Measurements from ENCODE around the gene ANP32B. TPM values are rescaled to one million over a fixed set of nuclear protein-coding genes. Genes with fewer than 3 reads are reported as not detected.

The ANP32B gene
- polyA plus RNA-seq, 1 of the 3 experiments (the other 2 are of a cell fraction), result 28.4 TPM

GRCh38 chr9:98024702-98025101 lies 41.6 kb downstream of the ANP32B start (continued):
- TF ChIP-seq, protein P1, sequence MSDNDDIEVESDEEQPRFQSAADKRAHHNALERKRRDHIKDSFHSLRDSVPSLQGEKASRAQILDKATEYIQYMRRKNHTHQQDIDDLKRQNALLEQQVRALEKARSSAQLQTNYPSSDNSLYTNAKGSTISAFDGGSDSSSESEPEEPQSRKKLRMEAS (IDR thresholded peaks at IDR 0.05; ENCODE audit: low read depth), result no peak
- TF ChIP-seq POLR2AphosphoS5 (IDR thresholded peaks at IDR 0.05; ENCODE audit: low read depth, low read length) (no peak), RCOR1 (IDR thresholded peaks at IDR 0.05; ENCODE audit: low read length) (no peak), RFX5 (IDR thresholded peaks at IDR 0.05; ENCODE audit: low read length) (no peak), FOXM1 (IDR thresholded peaks at IDR 0.05; ENCODE audit: low read depth) (no peak), TCF12 (IDR thresholded peaks at IDR 0.05) (no peak), MEF2A (IDR thresholded peaks at IDR 0.05; ENCODE audit: borderline replicate concordance, low read depth) (no peak), CTCF (IDR thresholded peaks at IDR 0.05) (no peak), PBX3 (IDR thresholded peaks at IDR 0.05) (no peak), RXRA (IDR thresholded peaks at IDR 0.05; ENCODE audit: borderline replicate concordance, low read depth) (no peak)
- TF ChIP-seq, protein P2, sequence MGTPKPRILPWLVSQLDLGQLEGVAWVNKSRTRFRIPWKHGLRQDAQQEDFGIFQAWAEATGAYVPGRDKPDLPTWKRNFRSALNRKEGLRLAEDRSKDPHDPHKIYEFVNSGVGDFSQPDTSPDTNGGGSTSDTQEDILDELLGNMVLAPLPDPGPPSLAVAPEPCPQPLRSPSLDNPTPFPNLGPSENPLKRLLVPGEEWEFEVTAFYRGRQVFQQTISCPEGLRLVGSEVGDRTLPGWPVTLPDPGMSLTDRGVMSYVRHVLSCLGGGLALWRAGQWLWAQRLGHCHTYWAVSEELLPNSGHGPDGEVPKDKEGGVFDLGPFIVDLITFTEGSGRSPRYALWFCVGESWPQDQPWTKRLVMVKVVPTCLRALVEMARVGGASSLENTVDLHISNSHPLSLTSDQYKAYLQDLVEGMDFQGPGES (IDR thresholded peaks at IDR 0.05; ENCODE audit: low read depth, low read length), result no peak

GRCh38 chr9:98031169-98031568 lies 48.0 kb downstream of the ANP32B start:
- H3K27ac ChIP-seq (ENCODE audit: low read depth in 2 of 2, low read length in 1 of 2), result no peak overlapping the region
- H3K36me3 ChIP-seq (replicated peaks in 1 of 2; ENCODE audit: control insufficient read depth in 1 of 2, insufficient read depth in 2 of 2, low read length in 1 of 2), result no peaks in the 10 kb centered on the region
- H3K9ac ChIP-seq, result no peak overlapping the region
- H3K9me3 ChIP-seq, result no peaks in the 10 kb centered on the region
- no peaks in the 10 kb centered on the region for H4K20me1 ChIP-seq (ENCODE audit: insufficient read depth)
- no peak for TF ChIP-seq CHD2 (IDR thresholded peaks at IDR 0.05; ENCODE audit: low read length, partially characterized antibody)
- no peak for TF ChIP-seq ELF1 (IDR thresholded peaks at IDR 0.05)
- no peak for TF ChIP-seq CTCF (IDR thresholded peaks at IDR 0.05)
- TF ChIP-seq RAD21 (IDR thresholded peaks at IDR 0.05; ENCODE audit: low read length), result no peak
- no peak for TF ChIP-seq MXI1 (IDR thresholded peaks at IDR 0.05; ENCODE audit: low read depth, low read length)
- TF ChIP-seq TEAD4 (IDR thresholded peaks at IDR 0.05; ENCODE audit: borderline replicate concordance, insufficient read depth), result no peak
- TF ChIP-seq, protein P3, sequence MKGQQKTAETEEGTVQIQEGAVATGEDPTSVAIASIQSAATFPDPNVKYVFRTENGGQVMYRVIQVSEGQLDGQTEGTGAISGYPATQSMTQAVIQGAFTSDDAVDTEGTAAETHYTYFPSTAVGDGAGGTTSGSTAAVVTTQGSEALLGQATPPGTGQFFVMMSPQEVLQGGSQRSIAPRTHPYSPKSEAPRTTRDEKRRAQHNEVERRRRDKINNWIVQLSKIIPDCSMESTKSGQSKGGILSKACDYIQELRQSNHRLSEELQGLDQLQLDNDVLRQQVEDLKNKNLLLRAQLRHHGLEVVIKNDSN (IDR thresholded peaks at IDR 0.05; ENCODE audit: borderline replicate concordance, low read depth), result no peak
- TF ChIP-seq, protein P1 (IDR thresholded peaks at IDR 0.05; ENCODE audit: low read depth), result no peak
- TF ChIP-seq USF2 (IDR thresholded peaks at IDR 0.05; ENCODE audit: borderline replicate concordance, low read depth, low read length), result no peak
- no peak for TF ChIP-seq GABPA (IDR thresholded peaks at IDR 0.05; ENCODE audit: low read depth)
- TF ChIP-seq REST (IDR thresholded peaks at IDR 0.05; ENCODE audit: low read depth, low read length), result no peak
- no peaks in the 10 kb centered on the region for H3K79me2 ChIP-seq (ENCODE audit: insufficient read depth)
- ChIA-PET CTCF (interaction anchor here (4.3 to 9.5 kb wide), 2 partner anchors 108 to 109 kb away, joined by 21 to 96 read pairs; partner anchors contain the start of gene TRMO), POLR2A (no interaction called here)
- H2AFZ ChIP-seq (ENCODE audit: low read depth), result no peak overlapping the region
- H3K4me2 ChIP-seq, result no peak overlapping the region
- H3K4me1 ChIP-seq (ENCODE audit: control insufficient read depth in 1 of 2, insufficient read depth in 2 of 2, low read depth in 1 of 2, low read length in 1 of 2), result peaks cover 0 to 3% of the 10 kb centered on the region in 2 experiments; a peak in 1 of 4 replicates
- no peak for DNase-seq
- no peak overlapping the region for H3K4me3 ChIP-seq (ENCODE audit: low read depth in 2 of 2, low read length in 1 of 2)
- no peaks in the 10 kb centered on the region for H3K9me2 ChIP-seq
- H3K27me3 ChIP-seq (ENCODE audit: insufficient read depth), result no peaks in the 10 kb centered on the region
- H3F3A ChIP-seq (replicated peaks; ENCODE audit: insufficient read depth), result peaks cover 7% of the 10 kb centered on the region

Data from SK-N-SH (cell line).